Ovary (tissue), 3 donors: Measurements from ENCODE around the gene MYO1C.

Experiments
- EP300 ChIP-seq: sonication (generic); formaldehyde crosslinking; IDR thresholded peaks from one replicate; pipeline ENCODE4 v1.6.1; 2017; ENCODE audit warnings: antibody characterized with exemption
- POLR2A ChIP-seq: fragments of 450-650 bp; IDR thresholded peaks from one replicate; pipeline ENCODE4 v1.6.1; 2017; ENCODE audit warnings: antibody characterized with exemption, mild to moderate bottlenecking, moderate library complexity
- TF ChIP-seq, protein P1 (sequence below), 3 donors: fragments of 450-650 bp in 2 of 3; fragments of 200-600 bp in 1 of 3; IDR thresholded peaks; one replicate each; pipeline versions ENCODE4 v1.5.1 to v1.8.0; 2016 to 2022; ENCODE audit warnings: antibody characterized with exemption in 3 of 3, mild to moderate bottlenecking in 1 of 3
- donor health status: DM: no; HTN: no; CAD: no.

DNA sequence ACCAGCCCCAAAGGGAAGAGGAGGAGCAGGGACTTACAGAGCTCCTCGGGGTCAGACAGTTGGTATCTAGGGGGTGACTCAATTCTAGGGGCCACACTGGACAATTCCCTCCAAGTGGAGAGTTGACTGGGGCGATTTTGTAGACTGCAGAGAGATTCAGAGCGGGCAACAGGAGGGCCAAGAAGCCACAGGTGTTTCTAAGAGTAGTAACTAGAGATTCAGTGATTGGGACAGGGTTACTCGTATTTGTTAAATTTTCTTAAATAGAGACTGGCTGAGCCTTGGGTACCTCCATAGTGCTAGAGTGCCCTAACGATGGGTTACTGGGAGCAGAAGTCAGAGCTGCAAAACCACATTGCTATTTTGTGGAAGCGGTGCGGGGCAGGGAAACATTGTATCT is 27.2 kb upstream of the MYO1C start:
- TF ChIP-seq, protein P1, sequence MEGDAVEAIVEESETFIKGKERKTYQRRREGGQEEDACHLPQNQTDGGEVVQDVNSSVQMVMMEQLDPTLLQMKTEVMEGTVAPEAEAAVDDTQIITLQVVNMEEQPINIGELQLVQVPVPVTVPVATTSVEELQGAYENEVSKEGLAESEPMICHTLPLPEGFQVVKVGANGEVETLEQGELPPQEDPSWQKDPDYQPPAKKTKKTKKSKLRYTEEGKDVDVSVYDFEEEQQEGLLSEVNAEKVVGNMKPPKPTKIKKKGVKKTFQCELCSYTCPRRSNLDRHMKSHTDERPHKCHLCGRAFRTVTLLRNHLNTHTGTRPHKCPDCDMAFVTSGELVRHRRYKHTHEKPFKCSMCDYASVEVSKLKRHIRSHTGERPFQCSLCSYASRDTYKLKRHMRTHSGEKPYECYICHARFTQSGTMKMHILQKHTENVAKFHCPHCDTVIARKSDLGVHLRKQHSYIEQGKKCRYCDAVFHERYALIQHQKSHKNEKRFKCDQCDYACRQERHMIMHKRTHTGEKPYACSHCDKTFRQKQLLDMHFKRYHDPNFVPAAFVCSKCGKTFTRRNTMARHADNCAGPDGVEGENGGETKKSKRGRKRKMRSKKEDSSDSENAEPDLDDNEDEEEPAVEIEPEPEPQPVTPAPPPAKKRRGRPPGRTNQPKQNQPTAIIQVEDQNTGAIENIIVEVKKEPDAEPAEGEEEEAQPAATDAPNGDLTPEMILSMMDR (IDR thresholded peaks at IDR 0.05) = no peak
- no peak for TF ChIP-seq EP300
- no peak for TF ChIP-seq POLR2A
